GM12873 (cell line): Measurements from ENCODE around the gene CHRM2.

ENCODE experiments used
- CTCF ChIP-seq: IDR thresholded peaks from 2 replicates; pipeline ENCODE4 v1.5.1; 2012; ENCODE audit warnings: low read depth, mild to moderate bottlenecking, moderate library complexity, low read length, control low read depth; ENCODE audit not compliant: insufficient read depth; ENCODE audit errors: missing control alignments

The CHRM2 gene

GRCh38 chr7:137018468-137018867 lies 150.0 kb downstream of the CHRM2 start:
- no peak for TF ChIP-seq CTCF

GRCh38 chr7:137020351-137020750 lies 151.9 kb downstream of the CHRM2 start:
- TF ChIP-seq CTCF = no peak

- TF ChIP-seq CTCF = no peak
Measured at GRCh38 chr7:137025469-137026175, 157.2 kb downstream of the CHRM2 start.

- no peak for TF ChIP-seq CTCF
Measured at GRCh38 chr7:137026176-137026500, 157.7 kb downstream of the CHRM2 start.

DNA sequence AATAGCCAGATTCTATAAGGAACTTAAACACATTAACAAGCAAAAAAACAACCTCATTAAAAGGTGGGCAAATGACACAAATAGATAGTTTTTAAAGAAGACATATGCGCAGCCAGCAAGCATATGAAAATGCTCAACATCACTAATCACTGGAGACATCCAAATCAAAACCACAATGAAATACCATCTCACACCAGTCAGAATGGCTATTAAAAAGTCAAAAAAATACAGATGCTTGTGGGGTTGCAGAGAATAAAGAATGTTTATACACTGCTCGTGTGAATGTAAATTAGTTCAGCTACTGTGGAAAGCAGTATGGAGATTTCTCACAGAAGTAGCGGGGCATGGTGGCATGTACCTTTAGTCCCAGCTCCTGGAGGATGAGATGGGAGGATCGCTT lies 164.0 kb downstream of the CHRM2 start:
- no peak for TF ChIP-seq CTCF

DNA sequence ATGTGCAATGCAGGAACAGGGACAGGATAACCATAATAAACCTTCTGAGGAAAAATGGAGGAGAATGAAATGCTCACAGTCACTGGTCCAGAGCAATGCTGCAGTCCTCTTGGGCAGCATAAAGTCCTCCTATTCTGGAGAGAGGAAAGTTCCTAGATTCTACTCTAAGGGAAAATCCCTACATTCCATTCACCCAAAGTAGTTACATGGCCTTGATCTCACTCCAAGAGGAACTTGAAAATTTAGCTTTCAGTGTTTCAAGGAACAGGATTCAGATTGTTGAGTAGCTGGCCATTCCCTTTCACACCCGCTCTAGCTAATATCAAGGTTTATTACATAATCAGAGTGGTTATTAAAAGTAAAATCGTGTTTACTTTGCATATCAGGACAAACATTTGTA lies 168.3 kb downstream of the CHRM2 start:
- TF ChIP-seq CTCF = no peak

DNA sequence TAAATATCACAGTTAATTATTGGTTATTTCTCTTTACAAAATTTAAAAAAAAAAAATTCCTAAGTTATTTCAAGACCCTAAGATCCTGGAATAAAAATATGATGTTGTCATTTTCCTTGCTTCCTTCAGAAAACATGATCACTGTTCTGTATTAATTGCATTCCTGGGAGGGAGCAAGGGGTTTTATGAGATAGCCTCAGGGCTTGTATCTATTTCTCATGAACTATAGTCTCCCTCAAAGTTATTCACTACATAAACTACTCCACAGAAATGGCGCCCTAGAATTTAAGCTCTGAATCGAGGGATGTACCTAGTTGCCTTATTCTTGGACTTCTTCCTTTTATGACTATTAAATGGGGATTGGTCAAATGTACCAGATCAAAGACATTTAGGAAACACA lies 170.3 kb downstream of the CHRM2 start:
- no peak for TF ChIP-seq CTCF
